Natural killer cell treated with Interleukin-12 subunit alpha and Interleukin-12 subunit beta and Interleukin-15 and Interleukin-18, amount 100 ng/mL, for 72 hours (primary cell): Measurements from ENCODE around the gene TCF25. TPM values are rescaled to one million over a fixed set of nuclear protein-coding genes. Genes with fewer than 3 reads are reported as not detected.
"Not testable (repeated sequence)": the region's sequence is repeated elsewhere in the genome, so short reads cannot be mapped to it uniquely, and the experiment has no call there.

ENCODE experiments used
- ATAC-seq, 2 donors: fragments of 150-1000 bp; cut with Tn5 transposase in 1 of 2; sonication (Bioruptor Pico), chemical (Tn5 transposase) in 1 of 2; 2 replicates each; pipeline ENCODE4 v1.10.0; 2021
- DNase-seq: peaks from one replicate; pipeline ENCODE4 v3.0.0; 2022; ENCODE audit warnings: low spot score
- H3K27ac Mint-ChIP-seq, 2 donors: 1 replicate in 1 of 2; 2 replicates in 1 of 2; pipeline ENCODE4 v1.8.0; 2022; ENCODE audit warnings: mixed read lengths in 2 of 2, mild to moderate bottlenecking in 1 of 2, moderate library complexity in 1 of 2
- H3K27me3 Mint-ChIP-seq, 2 donors: 1 replicate in 1 of 2; 2 replicates in 1 of 2; pipeline ENCODE4 v1.8.0; 2022; ENCODE audit warnings: mixed read lengths in 2 of 2
- H3K36me3 Mint-ChIP-seq: one replicate; pipeline ENCODE4 v1.8.0; 2022; ENCODE audit warnings: mixed read lengths
- H3K4me1 Mint-ChIP-seq, 2 donors: 1 replicate in 1 of 2; 2 replicates in 1 of 2; pipeline ENCODE4 v1.8.0; 2022; ENCODE audit warnings: low read depth in 2 of 2, mixed read lengths in 2 of 2, mild to moderate bottlenecking in 1 of 2
- H3K4me3 Mint-ChIP-seq: one replicate; pipeline ENCODE4 v1.8.0; 2022; ENCODE audit warnings: mixed read lengths
- H3K9me3 Mint-ChIP-seq: 2 replicates; pipeline ENCODE4 v1.8.0; 2022; ENCODE audit warnings: mixed read lengths
- total RNA-seq, 2 donors: library from RNA; stranded (reverse); gene quantifications; one replicate each; pipeline ENCODE4 v1.2.3, GENCODE V29; 2022

TCF25 gene
- 100 to 1,000 TPM; 239 to 382 TPM for total RNA-seq

- Mint-ChIP-seq H3K4me1 (peaks cover 6 to 10% of the 10 kb centered on the region in 2 donors), H3K9me3 (no peaks in the 10 kb centered on the region), H3K36me3 (peaks cover 12% of the 10 kb centered on the region), H3K27ac (peak within 1 kb of the TSS; percentile 89 to 92), H3K4me3 (peak within 1 kb of the TSS; percentile 90), H3K27me3 (no peaks in the 10 kb centered on the region)
- ATAC-seq: peak; percentile 55 to 73
- peak; percentile 91 for DNase-seq
These were observed at the start of gene TCF25 for GRCh38 chr16:89873109-89873971. Gene TCF25 (plus strand): TSS chr16:89873592. CDS start chr16:89873668, 76 bp downstream.

GRCh38 chr16:89823824-89824148 lies 49.6 kb upstream of the TCF25 start:
- not testable (repeated sequence) for H3K9me3 Mint-ChIP-seq, ATAC-seq, DNase-seq, H3K27me3 Mint-ChIP-seq, H3K4me3 Mint-ChIP-seq, H3K27ac Mint-ChIP-seq, H3K36me3 Mint-ChIP-seq
- H3K4me1 Mint-ChIP-seq: peaks cover 22 to 23% of the 10 kb centered on the region in 2 donors

- ATAC-seq (no peak), DNase-seq (no peak)
- H3K4me1 Mint-ChIP-seq: peaks cover 14 to 15% of the 10 kb centered on the region in 2 donors
- H3K36me3 Mint-ChIP-seq: no peaks in the 10 kb centered on the region
- H3K4me3 Mint-ChIP-seq: peak overlapping the region; percentile 25
- peaks cover 0 to 8% of the 10 kb centered on the region in 2 donors for H3K27me3 Mint-ChIP-seq
- H3K9me3 Mint-ChIP-seq: no peaks in the 10 kb centered on the region
- no peak overlapping the region for H3K27ac Mint-ChIP-seq
These were observed 46.6 kb upstream of the TCF25 start for GRCh38 chr16:89826531-89827382.

- no peak for DNase-seq
- ATAC-seq: no peak
- Mint-ChIP-seq H3K27me3 (peaks cover 0 to 8% of the 10 kb centered on the region in 2 donors), H3K9me3 (no peaks in the 10 kb centered on the region), H3K36me3 (no peaks in the 10 kb centered on the region), H3K4me3 (no peak overlapping the region), H3K4me1 (peaks cover 6 to 8% of the 10 kb centered on the region in 2 donors), H3K27ac (no peak overlapping the region)
These were observed 45.8 kb upstream of the TCF25 start for GRCh38 chr16:89827383-89828198.

GRCh38 chr16:89828199-89828869 lies 45.1 kb upstream of the TCF25 start, which contains the start of gene SPIRE2:
Gene SPIRE2 (plus strand): TSS chr16:89828475. CDS start chr16:89828551, 76 bp downstream.
- H3K4me3 Mint-ChIP-seq: peak within 1 kb of the TSS; percentile 29

GRCh38 chr16:89828870-89829629 lies 44.3 kb upstream of the TCF25 start:
- H3K9me3 Mint-ChIP-seq: no peaks in the 10 kb centered on the region
- DNase-seq (peak; percentile 56), ATAC-seq (no peak)
- peaks cover 4 to 5% of the 10 kb centered on the region in 2 donors for H3K4me1 Mint-ChIP-seq
- H3K27ac Mint-ChIP-seq: no peak overlapping the region
- peak overlapping the region; percentile 29 for H3K4me3 Mint-ChIP-seq
- peaks cover 0 to 8% of the 10 kb centered on the region in 2 donors for H3K27me3 Mint-ChIP-seq
- no peaks in the 10 kb centered on the region for H3K36me3 Mint-ChIP-seq

More at GRCh38 chr16:89828199-89828869, 45.1 kb upstream of the TCF25 start, which contains the start of gene SPIRE2:
- Mint-ChIP-seq H3K9me3 (no peaks in the 10 kb centered on the region), H3K27ac (no peak within 1 kb of the TSS), H3K36me3 (no peaks in the 10 kb centered on the region), H3K27me3 (peaks cover 0 to 8% of the 10 kb centered on the region in 2 donors), H3K4me1 (peaks cover 4 to 5% of the 10 kb centered on the region in 2 donors)
- DNase-seq (peak; percentile 74), ATAC-seq (peak; percentile 90 to 93)

- Mint-ChIP-seq H3K27me3 (peaks cover 0 to 8% of the 10 kb centered on the region in 2 donors), H3K4me3 (peak overlapping the region; percentile 24), H3K36me3 (no peaks in the 10 kb centered on the region), H3K4me1 (peaks cover 4 to 5% of the 10 kb centered on the region in 2 donors), H3K9me3 (no peaks in the 10 kb centered on the region), H3K27ac (no peak overlapping the region)
- DNase-seq (peak; percentile 44), ATAC-seq (no peak)
These were observed 43.6 kb upstream of the TCF25 start for GRCh38 chr16:89829630-89830437.

- Mint-ChIP-seq H3K9me3 (no peaks in the 10 kb centered on the region), H3K27ac (no peak overlapping the region), H3K36me3 (no peaks in the 10 kb centered on the region), H3K27me3 (peaks cover 0 to 8% of the 10 kb centered on the region in 2 donors), H3K4me1 (peaks cover 4 to 5% of the 10 kb centered on the region in 2 donors), H3K4me3 (no peak overlapping the region)
- ATAC-seq (no peak), DNase-seq (no peak)
These were observed 41.5 kb upstream of the TCF25 start for GRCh38 chr16:89831810-89832328.

GRCh38 chr16:89833664-89834363 lies 39.6 kb upstream of the TCF25 start:
- H3K9me3 Mint-ChIP-seq, H3K4me3 Mint-ChIP-seq, H3K36me3 Mint-ChIP-seq, DNase-seq, ATAC-seq, H3K27me3 Mint-ChIP-seq, H3K27ac Mint-ChIP-seq: not testable (repeated sequence)
- peaks cover 9 to 10% of the 10 kb centered on the region in 2 donors for H3K4me1 Mint-ChIP-seq

GRCh38 chr16:89834813-89835363 lies 38.5 kb upstream of the TCF25 start:
- not testable (repeated sequence) for H3K27ac Mint-ChIP-seq, H3K27me3 Mint-ChIP-seq, H3K4me3 Mint-ChIP-seq, H3K9me3 Mint-ChIP-seq, H3K36me3 Mint-ChIP-seq, ATAC-seq, DNase-seq
- H3K4me1 Mint-ChIP-seq: peaks cover 10 to 11% of the 10 kb centered on the region in 2 donors

- not testable (repeated sequence) for H3K9me3 Mint-ChIP-seq, H3K27me3 Mint-ChIP-seq, H3K36me3 Mint-ChIP-seq, H3K4me3 Mint-ChIP-seq, DNase-seq, H3K27ac Mint-ChIP-seq, ATAC-seq
- peaks cover 12 to 16% of the 10 kb centered on the region in 2 donors for H3K4me1 Mint-ChIP-seq
These were observed 36.9 kb upstream of the TCF25 start for GRCh38 chr16:89836484-89836883.
